IPS-18c (cell line): ENCODE measurements around the gene NEB.
"Not testable (repeated sequence)": the region's sequence is repeated elsewhere in the genome, so short reads cannot be mapped to it uniquely, and the experiment has no call there.

Experiments
- H3K4me3 ChIP-seq: 2 replicates; pipeline ENCODE4 v1.7.0; 2013; ENCODE audit warnings: low read depth, mild to moderate bottlenecking, low read length, moderate library complexity; ENCODE audit not compliant: insufficient read depth
- H3K9me3 ChIP-seq: one replicate; pipeline ENCODE4 v1.6.1; 2013; ENCODE audit warnings: mild to moderate bottlenecking, low read length, moderate library complexity; ENCODE audit not compliant: control insufficient read depth, insufficient read depth

The NEB gene

GRCh38 chr2:151570191-151570590 lies 164.1 kb downstream of the NEB start:
- H3K9me3 ChIP-seq, result no peaks in the 10 kb centered on the region

GRCh38 chr2:151569167-151569566 lies 165.1 kb downstream of the NEB start:
- no peaks in the 10 kb centered on the region for H3K9me3 ChIP-seq
- H3K4me3 ChIP-seq, result no peak overlapping the region

More at GRCh38 chr2:151570191-151570590, 164.1 kb downstream of the NEB start:
- H3K4me3 ChIP-seq, result no peak overlapping the region

GRCh38 chr2:151568501-151568900 lies 165.8 kb downstream of the NEB start:
- Histone ChIP-seq H3K9me3 (no peaks in the 10 kb centered on the region), H3K4me3 (no peak overlapping the region)

GRCh38 chr2:151567006-151567405 lies 167.3 kb downstream of the NEB start:
- no peaks in the 10 kb centered on the region for H3K9me3 ChIP-seq

GRCh38 chr2:151562398-151562797 lies 171.9 kb downstream of the NEB start:
- H3K4me3 ChIP-seq, result no peak overlapping the region
- no peaks in the 10 kb centered on the region for H3K9me3 ChIP-seq

More at GRCh38 chr2:151567006-151567405, 167.3 kb downstream of the NEB start:
- H3K4me3 ChIP-seq, result no peak overlapping the region

GRCh38 chr2:151560289-151560688 lies 174.0 kb downstream of the NEB start:
- Histone ChIP-seq H3K4me3 (no peak overlapping the region), H3K9me3 (no peaks in the 10 kb centered on the region)

- H3K9me3 ChIP-seq, H3K4me3 ChIP-seq: not testable (repeated sequence)
Measured at GRCh38 chr2:151559431-151559830, 174.8 kb downstream of the NEB start.

- H3K9me3 ChIP-seq, result not testable (repeated sequence)
Measured at GRCh38 chr2:151557883-151558282, 176.4 kb downstream of the NEB start.

GRCh38 chr2:151556121-151556520 lies 178.2 kb downstream of the NEB start:
- Histone ChIP-seq H3K9me3 (no peaks in the 10 kb centered on the region), H3K4me3 (no peak overlapping the region)

More at GRCh38 chr2:151557883-151558282, 176.4 kb downstream of the NEB start:
- not testable (repeated sequence) for H3K4me3 ChIP-seq

- no peaks in the 10 kb centered on the region for H3K9me3 ChIP-seq
- no peak overlapping the region for H3K4me3 ChIP-seq
Measured at GRCh38 chr2:151552287-151552686, 182.0 kb downstream of the NEB start.

GRCh38 chr2:151551556-151551955 lies 182.7 kb downstream of the NEB start:
- H3K9me3 ChIP-seq, result no peaks in the 10 kb centered on the region
- no peak overlapping the region for H3K4me3 ChIP-seq

GRCh38 chr2:151549191-151549590 lies 185.1 kb downstream of the NEB start:
- H3K4me3 ChIP-seq, result no peak overlapping the region

GRCh38 chr2:151544449-151544848 lies 189.8 kb downstream of the NEB start:
- no peak overlapping the region for H3K4me3 ChIP-seq
- no peaks in the 10 kb centered on the region for H3K9me3 ChIP-seq

More at GRCh38 chr2:151549191-151549590, 185.1 kb downstream of the NEB start:
- no peaks in the 10 kb centered on the region for H3K9me3 ChIP-seq

- no peaks in the 10 kb centered on the region for H3K9me3 ChIP-seq
- H3K4me3 ChIP-seq, result no peak overlapping the region
Measured at GRCh38 chr2:151543876-151544275, 190.4 kb downstream of the NEB start.

GRCh38 chr2:151534001-151534400 lies 200.3 kb downstream of the NEB start:
- no peaks in the 10 kb centered on the region for H3K9me3 ChIP-seq
- H3K4me3 ChIP-seq, result no peak overlapping the region

- no peak overlapping the region for H3K4me3 ChIP-seq
- no peaks in the 10 kb centered on the region for H3K9me3 ChIP-seq
Measured at GRCh38 chr2:151533127-151533526, 201.1 kb downstream of the NEB start.

- no peaks in the 10 kb centered on the region for H3K9me3 ChIP-seq
- H3K4me3 ChIP-seq, result no peak overlapping the region
Measured at GRCh38 chr2:151526572-151527090, 207.6 kb downstream of the NEB start.

- no peaks in the 10 kb centered on the region for H3K9me3 ChIP-seq
- no peak overlapping the region for H3K4me3 ChIP-seq
Measured at GRCh38 chr2:151525821-151526373, 208.4 kb downstream of the NEB start.

- H3K4me3 ChIP-seq, result no peak overlapping the region
- H3K9me3 ChIP-seq, result no peaks in the 10 kb centered on the region
Measured at GRCh38 chr2:151523850-151524249, 210.4 kb downstream of the NEB start.
